HuH-7 (cell line): ENCODE measurements around the gene GHRHR.

Experiments
- DNase-seq: peaks from one replicate; pipeline ENCODE4 v3.0.0; 2011; ENCODE audit warnings: low spot score

The GHRHR gene

DNA sequence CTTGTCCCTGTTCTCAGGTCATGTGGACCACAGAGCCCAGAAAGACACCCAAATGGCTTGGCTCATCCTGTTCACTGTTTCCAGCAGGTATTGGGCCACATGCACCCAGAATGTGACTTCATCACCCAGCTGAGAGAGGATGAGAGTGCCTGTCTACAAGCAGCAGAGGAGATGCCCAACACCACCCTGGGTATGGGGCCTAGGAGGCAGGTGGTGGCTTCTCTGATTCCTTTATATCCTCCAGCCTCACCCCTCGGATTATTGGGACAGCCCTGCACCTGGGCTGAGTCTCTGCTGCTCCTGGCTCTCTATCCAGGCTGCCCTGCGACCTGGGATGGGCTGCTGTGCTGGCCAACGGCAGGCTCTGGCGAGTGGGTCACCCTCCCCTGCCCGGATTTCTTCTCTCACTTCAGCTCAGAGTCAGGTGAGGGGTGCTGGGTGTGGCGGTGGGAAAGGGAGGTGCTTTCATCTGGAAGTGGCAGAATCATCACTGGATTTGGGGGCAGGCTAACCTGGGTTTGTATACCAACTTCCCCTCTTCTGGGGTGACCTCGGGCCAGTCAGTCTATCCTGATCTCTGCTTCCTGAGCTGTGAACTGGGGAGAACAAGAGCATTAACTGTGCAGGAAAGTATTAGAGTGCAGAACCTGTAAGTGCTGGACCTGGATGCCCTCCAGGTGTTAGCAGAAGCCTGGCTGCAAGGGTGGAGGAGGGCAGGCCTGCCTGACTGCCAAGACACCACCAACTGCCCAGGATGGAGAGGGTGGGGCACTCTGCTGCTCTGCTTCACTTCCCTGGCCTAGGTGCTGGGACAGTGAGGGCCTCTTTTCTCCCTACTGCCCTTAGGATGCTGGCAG, 5.2 kb downstream of the GHRHR start:
- no peak for DNase-seq

DNA sequence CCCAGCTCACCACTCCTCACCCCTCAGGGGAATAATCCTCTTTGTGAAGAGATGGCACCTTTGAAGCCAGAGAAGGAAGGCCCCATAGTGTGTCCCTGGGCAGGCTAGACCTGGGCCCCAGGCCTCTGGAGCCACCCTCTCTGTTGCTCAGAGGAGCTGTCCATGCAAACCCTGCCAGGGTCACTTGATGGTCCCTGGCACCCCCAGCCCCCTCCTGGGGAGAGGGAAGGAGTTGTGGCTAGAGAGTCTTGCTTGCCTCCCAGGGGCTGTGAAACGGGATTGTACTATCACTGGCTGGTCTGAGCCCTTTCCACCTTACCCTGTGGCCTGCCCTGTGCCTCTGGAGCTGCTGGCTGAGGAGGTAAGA, 5.8 kb downstream of the GHRHR start:
- no peak for DNase-seq

- DNase-seq = no peak
Measured at GRCh38 chr7:30970074-30970473, 6.3 kb downstream of the GHRHR start.

- no peak for DNase-seq
Measured at GRCh38 chr7:30970594-30971094, 6.9 kb downstream of the GHRHR start.

- DNase-seq = no peak
Measured at GRCh38 chr7:30971440-30971839, 7.7 kb downstream of the GHRHR start.

DNA sequence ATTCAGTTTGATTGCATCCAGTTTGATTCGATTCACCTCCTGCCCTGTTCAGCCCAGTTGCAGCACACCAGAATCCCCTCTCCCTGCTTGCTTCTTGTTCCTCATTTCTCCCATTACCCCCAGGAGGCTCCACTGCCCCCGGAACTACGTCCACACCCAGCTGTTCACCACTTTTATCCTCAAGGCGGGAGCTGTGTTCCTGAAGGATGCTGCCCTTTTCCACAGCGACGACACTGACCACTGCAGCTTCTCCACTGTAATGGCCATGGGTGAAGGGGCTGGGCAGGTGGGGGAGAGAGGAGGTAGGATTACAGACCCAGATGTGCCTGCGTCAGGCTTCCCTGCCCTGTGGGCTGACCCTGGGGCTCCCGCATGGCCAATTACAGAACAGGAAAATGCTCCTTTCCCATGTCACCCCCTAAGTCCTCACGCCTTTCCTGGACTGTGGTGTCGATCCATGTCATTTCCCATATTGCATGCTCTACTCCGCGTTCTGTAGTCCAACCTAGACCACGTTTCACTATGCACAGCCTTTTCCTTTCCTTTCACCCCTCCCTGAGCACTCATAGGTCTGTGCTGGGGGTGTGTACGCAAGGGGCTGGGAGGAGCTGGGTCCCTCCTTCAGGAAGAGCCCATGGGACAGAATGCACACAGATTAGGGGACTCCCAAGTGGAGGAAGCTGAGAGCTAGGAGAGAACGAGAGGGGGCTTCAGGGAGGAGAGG, 8.2 kb downstream of the GHRHR start:
- DNase-seq = no peak

DNA sequence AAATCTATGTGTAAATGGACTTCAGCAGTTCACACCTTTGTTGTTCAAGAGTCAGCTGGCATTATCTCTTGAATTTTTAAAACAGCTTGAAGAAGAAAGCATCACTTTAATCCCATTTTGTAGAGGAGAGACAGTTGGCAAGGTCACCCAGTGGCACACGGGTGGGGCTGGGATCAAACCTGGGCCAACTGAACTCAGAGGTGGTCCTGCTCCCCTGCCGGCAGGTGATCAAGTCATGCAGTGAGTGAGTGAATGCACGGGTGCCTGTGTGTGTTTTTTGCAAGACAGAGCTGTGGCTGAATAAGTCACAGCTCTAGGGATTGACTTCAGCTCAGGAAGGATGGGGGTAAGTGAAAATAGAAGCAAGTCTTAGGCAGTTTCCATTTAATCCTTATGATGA, 9.5 kb downstream of the GHRHR start:
- no peak for DNase-seq

- DNase-seq = no peak
Measured at GRCh38 chr7:30973791-30974604, 10.2 kb downstream of the GHRHR start.

DNA sequence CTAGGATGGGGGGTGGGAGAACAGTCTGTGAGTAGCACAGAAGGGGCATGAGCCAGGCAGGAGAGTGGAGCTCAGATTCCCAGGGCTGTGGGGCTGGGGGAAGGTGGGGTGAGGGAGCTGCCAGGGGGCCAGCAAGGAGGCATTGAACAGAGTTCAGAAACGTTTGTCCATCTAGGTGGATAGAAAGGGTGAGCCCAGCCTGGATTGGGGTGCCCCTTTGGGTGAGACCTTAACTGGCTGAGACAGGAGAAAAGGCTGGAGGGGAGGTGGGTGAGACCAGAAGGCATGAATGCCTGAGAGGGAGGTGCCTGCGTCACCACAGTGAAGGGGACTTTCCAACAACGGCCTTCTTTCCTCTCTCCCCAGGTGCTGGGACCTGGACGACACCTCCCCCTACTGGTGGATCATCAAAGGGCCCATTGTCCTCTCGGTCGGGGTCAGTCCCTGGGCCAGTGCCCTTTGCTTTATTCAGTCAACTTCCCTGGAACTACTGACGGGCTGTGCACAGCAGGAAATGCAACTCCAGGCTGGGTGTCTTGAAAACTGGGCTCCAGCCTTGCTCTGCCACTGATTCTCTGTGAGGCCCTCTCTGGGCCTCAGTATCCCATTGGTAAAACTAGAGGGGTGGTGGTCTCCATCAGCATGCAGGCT, 11.0 kb downstream of the GHRHR start:
- peak; percentile 82 for DNase-seq

DNA sequence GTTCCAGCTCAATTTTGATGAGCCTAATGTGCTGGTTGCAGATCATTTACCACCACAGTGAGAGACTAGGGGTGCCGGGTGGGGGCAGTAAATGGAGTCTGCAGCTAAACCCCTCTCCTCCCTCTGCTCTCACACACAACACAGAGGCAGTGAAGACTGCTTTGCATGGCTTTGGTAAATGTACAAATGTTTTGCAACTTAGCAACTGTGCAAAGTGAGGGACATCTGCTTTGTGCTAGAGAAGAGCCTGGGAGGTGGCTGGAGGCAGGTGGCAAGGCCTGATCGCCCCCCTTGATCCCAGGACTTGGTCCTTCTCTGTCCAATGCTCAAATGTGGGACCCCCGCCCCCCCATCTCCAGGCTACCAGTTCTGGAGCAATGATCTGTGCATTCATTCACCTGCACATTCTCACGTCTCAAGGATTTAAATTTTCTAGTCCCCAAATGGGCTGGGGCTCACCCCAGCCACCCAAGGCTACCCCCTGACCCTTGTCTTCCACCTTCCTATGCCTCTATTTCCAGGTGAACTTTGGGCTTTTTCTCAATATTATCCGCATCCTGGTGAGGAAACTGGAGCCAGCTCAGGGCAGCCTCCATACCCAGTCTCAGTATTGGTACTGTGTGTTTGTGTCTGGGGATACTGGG, 11.6 kb downstream of the GHRHR start:
- no peak for DNase-seq

DNA sequence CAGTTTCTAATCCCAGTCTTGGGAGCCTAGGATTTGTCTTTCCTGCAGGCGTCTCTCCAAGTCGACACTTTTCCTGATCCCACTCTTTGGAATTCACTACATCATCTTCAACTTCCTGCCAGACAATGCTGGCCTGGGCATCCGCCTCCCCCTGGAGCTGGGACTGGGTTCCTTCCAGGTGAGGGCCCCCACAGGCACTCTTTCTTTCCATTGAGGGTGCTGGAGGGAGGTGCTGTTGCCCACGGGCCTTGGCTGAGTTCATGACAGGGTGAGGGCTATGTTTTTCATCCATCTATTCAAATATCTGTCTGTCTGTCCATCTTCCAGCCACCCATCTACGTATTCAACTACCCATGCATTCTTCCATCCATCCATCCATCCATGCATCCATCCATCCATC, 12.6 kb downstream of the GHRHR start:
- DNase-seq = no peak

DNA sequence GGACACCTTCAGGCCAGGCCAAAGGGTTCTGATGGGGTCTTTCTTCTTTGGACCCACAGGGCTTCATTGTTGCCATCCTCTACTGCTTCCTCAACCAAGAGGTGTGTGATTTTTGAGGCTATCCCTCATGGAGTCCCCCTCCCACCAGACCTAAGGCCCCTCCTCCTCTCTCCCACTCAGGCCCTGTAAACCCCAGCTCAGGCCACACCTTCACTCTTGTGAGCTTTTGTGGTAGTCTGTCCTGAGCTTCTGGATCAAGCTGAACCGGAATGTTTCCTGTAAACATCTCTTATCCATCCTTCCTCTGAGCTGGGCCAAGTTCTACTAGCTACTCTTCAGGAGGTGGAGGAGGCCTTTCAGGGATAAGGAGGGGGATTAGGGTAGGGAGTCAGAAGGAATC, 13.5 kb downstream of the GHRHR start:
- DNase-seq = no peak

- peak; percentile 59 for DNase-seq
Measured at GRCh38 chr7:30977896-30978564, 14.3 kb downstream of the GHRHR start.

- DNase-seq = no peak
Measured at GRCh38 chr7:30979027-30979426, 15.3 kb downstream of the GHRHR start.

DNA sequence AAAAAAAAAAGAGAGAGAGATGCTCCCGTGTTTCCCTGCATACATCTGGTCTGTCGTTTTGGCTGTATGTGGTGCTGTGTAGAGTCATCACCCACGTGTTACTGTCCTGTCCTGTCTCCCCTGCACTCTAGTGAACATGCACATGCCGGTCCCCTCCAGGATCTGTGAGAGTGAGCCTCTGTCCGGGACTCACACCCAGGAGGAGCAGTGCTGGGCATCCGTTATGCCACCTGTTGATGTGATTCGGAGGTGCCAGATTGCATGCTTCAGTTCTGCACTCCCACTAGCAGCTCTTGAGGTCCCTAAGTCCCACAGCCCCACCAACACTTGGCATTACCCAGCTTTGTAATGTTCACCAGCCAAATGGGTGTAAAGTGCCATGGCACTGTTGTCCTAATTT, 16.4 kb downstream of the GHRHR start:
- DNase-seq = no peak

DNA sequence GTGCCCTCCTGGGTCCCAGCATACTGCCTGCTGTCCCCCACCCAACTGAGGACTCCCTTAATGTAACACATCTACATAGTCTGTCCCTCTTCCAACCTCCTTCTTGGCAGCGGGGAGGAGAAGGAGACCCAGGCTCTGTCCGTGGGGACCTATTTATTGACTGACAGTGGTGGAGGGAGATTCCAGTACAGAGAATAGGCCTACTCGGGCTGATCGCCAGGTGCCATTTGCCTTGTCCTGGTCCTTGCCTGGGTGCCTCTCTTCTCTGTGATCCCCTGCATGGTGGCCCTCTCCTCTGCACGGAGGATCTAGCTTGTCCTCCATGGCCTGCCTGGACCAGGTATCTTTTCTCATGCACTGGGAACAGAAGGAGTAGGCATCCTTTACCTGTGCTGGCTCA, 17.0 kb downstream of the GHRHR start:
- no peak for DNase-seq

DNA sequence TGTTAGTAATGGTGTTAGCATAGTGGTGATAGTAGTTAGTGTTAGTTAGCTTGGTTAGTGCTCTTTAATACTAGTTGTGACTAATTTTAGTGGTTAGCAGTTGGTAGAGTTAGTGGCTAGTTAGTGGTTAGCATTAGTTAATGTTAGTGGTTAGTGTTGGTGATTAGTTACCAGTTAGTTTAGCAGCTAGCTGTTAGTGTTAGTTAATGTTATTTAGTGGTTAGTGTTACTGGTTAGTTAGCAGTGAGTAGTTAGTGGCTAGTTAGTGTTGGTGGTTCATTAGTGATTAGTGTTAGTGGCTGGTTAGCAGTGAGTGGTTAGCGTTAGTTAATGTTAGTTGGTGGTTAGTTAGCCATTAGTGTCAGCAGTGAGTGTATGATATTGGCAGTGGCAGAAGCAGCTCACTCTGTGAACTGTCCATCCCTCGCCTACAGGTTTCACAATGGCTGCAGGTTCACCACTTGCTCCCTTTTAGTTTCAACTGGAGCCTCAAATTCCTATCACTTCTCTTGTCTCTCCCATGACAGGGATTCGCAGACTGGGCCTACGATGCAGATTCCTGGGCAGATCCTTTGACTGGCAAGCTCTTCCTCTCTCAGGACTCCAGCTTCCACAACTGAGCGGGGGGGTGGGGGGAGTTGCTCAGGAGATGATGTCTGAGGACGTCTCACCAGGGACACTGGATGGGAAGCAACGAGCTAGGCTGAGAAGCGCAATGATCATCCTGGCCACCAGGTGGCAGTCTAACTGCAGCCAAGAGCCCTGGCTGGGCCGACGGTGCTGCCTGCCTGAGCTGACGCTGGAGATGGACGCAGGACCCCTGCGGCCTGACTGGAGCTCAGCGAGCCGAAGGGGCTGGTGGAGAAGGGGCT, 19.5 kb downstream of the GHRHR start:
- peak; percentile 91 for DNase-seq

DNA sequence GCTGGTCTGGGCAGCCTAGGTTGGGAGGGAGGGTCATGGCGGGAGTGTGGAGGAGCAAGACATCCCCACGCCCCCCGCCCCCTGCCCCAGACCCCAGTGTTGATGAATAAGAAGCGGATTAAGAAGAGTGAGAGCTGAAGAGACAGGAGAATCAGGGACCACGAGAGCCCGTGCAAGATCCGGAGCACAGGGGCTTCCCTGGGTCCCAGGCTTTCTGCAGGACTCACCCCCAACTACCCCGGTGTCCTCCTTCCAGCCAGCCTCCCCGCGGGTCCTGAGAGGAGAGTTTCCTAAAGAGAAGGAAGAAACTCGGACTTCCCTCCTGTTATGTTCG, 20.1 kb downstream of the GHRHR start:
- DNase-seq = no peak

- no peak for DNase-seq
Measured at GRCh38 chr7:30984359-30985107, 20.8 kb downstream of the GHRHR start.
